MM.1S (cell line): ENCODE data around the gene KCNMA1.

Source experiments
- CTCF ChIP-seq: fragments of 300-600 bp; sonication (generic); IDR thresholded peaks from 2 replicates; pipeline ENCODE4 v1.5.1; 2016; ENCODE audit warnings: antibody characterized with exemption, low read length, mixed read lengths
- EZH2 ChIP-seq: fragments of 300-600 bp; sonication (generic); optimal IDR thresholded peaks from 2 replicates; pipeline ENCODE3; 2017; ENCODE audit warnings: low read depth, mild to moderate bottlenecking, antibody characterized with exemption, low read length, mixed read lengths

GRCh38 chr10:77686096-77686495 lies 48.5 kb upstream of the KCNMA1 start:
- TF ChIP-seq CTCF (no peak), EZH2 (no peak)
